Measurements from ENCODE around the gene UBA7. TPM values are rescaled to one million over a fixed set of nuclear protein-coding genes. Genes with fewer than 3 reads are reported as not detected.

UBA7 gene
- total RNA-seq, 1 experiment from 2014 or later = 0.85 TPM

DNA sequence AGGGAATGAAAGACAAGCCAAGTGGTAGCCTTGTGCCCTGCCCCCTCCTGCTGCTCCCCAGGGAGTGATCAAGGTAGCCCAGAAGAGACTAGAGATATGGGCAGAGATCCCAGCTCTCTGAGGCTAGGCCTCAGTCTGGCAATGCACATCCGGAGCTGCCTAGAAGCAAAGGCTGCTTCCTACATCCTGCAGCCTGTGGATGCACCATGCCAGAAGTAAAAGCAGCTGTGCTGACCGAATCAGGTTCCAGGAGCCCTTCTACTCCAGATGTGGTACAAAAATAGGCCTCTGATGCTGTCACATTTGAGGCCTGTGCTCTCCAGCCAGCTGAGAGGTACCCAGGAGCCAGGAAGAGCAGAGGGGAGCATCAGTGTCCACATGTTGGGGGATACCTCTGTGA lies 26.6 kb upstream of the UBA7 start:
- H3K27ac Mint-ChIP-seq = no peak overlapping the region; a peak in 1 of 7 replicates
- no peaks in the 10 kb centered on the region for H3K9me3 Mint-ChIP-seq

More for the DNA sequence above, 26.6 kb upstream of the UBA7 start:
- Histone ChIP-seq H4K8ac (replicated peaks; ENCODE audit: insufficient read length, low read depth, low read length) (no peak overlapping the region), H3K4me1 (ENCODE audit: insufficient read depth, low read length) (no peaks in the 10 kb centered on the region), H2BK20ac (ENCODE audit: low read depth, low read length, poor library complexity, severe bottlenecking) (no peak overlapping the region), H2BK120ac (ENCODE audit: low read depth, low read length, poor library complexity, severe bottlenecking) (no peak overlapping the region), H2AK5ac (ENCODE audit: insufficient read length, low read length) (no peak overlapping the region), H4K91ac (ENCODE audit: insufficient read length, low read depth, low read length) (no peak overlapping the region), H3K27ac (ENCODE audit: insufficient read length, low read depth, low read length) (no peak overlapping the region), H3K23me2 (ENCODE audit: insufficient read length, low read depth, low read length, poor library complexity, severe bottlenecking) (no peaks in the 10 kb centered on the region), H4K5ac (ENCODE audit: insufficient read length, low read depth, low read length) (no peak overlapping the region), H3K79me2 (ENCODE audit: insufficient read depth, low read length) (no peaks in the 10 kb centered on the region), H2BK12ac (ENCODE audit: insufficient read length, low read depth, low read length) (no peak overlapping the region), H3K9me3 (ENCODE audit: control insufficient read depth, low read depth, low read length) (no peaks in the 10 kb centered on the region), H3K27me3 (ENCODE audit: insufficient read depth, low read length) (no peaks in the 10 kb centered on the region), H3K56ac (ENCODE audit: insufficient read length, low read depth, low read length) (no peak overlapping the region), H4K20me1 (ENCODE audit: control insufficient read depth, insufficient read depth, insufficient read length) (no peaks in the 10 kb centered on the region), H3K23ac (ENCODE audit: insufficient read length, low read depth, low read length) (no peak overlapping the region), H2AFZ (ENCODE audit: low read length) (no peak overlapping the region), H2BK15ac (ENCODE audit: low read depth, low read length) (no peak overlapping the region), H3T11ph (ENCODE audit: low read length) (no peak overlapping the region), H3K79me1 (ENCODE audit: insufficient read depth, low read depth, low read length, poor library complexity, severe bottlenecking) (no peaks in the 10 kb centered on the region), H3K14ac (ENCODE audit: insufficient read depth, low read length) (no peak overlapping the region), H3K9ac (ENCODE audit: extremely low read depth, insufficient read length, low read length) (no peak overlapping the region), H3K18ac (ENCODE audit: insufficient read length, low read depth, low read length) (no peak overlapping the region), H3K4ac (ENCODE audit: low read depth, low read length) (no peak overlapping the region), H2BK5ac (ENCODE audit: insufficient read length, low read length) (no peak overlapping the region), H3K4me2 (ENCODE audit: insufficient read depth, insufficient read length, low read length) (no peak overlapping the region)
- WGBS (ENCODE audit: extremely low coverage, insufficient read length, low lambda C conversion rate) = no CpG with 5 or more reads among the region's 2 CpGs
- H3K4me3 Mint-ChIP-seq = no peak overlapping the region
- H3K27me3 Mint-ChIP-seq (ENCODE audit: low read depth) = no peaks in the 10 kb centered on the region
- no peak for DNase-seq
- H3K4me1 Mint-ChIP-seq = peaks cover 13 to 17% of the 10 kb centered on the region in 2 experiments
- H3K36me3 Mint-ChIP-seq (ENCODE audit: insufficient read depth in 1 of 3, low read depth in 3 of 3) = peaks cover 31 to 70% (median 68%) of the 10 kb centered on the region in 3 experiments; a peak in 6 of 7 replicates
- TF ChIP-seq, protein P1, sequence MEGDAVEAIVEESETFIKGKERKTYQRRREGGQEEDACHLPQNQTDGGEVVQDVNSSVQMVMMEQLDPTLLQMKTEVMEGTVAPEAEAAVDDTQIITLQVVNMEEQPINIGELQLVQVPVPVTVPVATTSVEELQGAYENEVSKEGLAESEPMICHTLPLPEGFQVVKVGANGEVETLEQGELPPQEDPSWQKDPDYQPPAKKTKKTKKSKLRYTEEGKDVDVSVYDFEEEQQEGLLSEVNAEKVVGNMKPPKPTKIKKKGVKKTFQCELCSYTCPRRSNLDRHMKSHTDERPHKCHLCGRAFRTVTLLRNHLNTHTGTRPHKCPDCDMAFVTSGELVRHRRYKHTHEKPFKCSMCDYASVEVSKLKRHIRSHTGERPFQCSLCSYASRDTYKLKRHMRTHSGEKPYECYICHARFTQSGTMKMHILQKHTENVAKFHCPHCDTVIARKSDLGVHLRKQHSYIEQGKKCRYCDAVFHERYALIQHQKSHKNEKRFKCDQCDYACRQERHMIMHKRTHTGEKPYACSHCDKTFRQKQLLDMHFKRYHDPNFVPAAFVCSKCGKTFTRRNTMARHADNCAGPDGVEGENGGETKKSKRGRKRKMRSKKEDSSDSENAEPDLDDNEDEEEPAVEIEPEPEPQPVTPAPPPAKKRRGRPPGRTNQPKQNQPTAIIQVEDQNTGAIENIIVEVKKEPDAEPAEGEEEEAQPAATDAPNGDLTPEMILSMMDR (conservative IDR thresholded peaks at IDR 0.05) = no peak

Data from H9 (cell line).